H1 (cell line): ENCODE results near the gene ACSM2B. TPM values are rescaled to one million over a fixed set of nuclear protein-coding genes. Genes with fewer than 3 reads are reported as not detected.

Source experiments
- CTCF ChIA-PET: fragments of 300-600 bp; sonication (Branson Sonifier 250); formaldehyde crosslinking; loops from one replicate; lab custom pipeline; 2021; ENCODE audit not compliant: partially characterized antibody; lab: Charles Lee
- POLR2A ChIA-PET: fragments of 300-600 bp; sonication (Branson Sonifier 250); formaldehyde crosslinking; loops from one replicate; lab custom pipeline; 2021; ENCODE audit warnings: inconsistent platforms; ENCODE audit not compliant: partially characterized antibody; lab: Charles Lee
- DNase-seq, 2 experiments: peaks; one replicate each; pipeline versions ENCODE4 v3.0.0 to v3.0.0-alpha.2; 2010 to 2022; ENCODE audit warnings: low spot score in 2 of 2, low read depth in 1 of 2, mixed read lengths in 1 of 2
- FAIRE-seq: peaks from 2 replicates; lab custom pipeline; 2011; peaks lifted over from hg19 to GRCh38; lab: Jason Lieb, UNC
- H2AFZ ChIP-seq: 2 replicates; pipeline ENCODE4 v1.8.1; 2012; ENCODE audit warnings: low read length, inconsistent platforms
- H2AK5ac ChIP-seq: 2 replicates; pipeline ENCODE4 v1.6.1; 2013; ENCODE audit warnings: low read depth, low read length
- H2BK120ac ChIP-seq: replicated peaks from 2 replicates; pipeline ENCODE3; 2013; ENCODE audit warnings: low read depth, low read length, inconsistent platforms
- H2BK12ac ChIP-seq: 2 replicates; pipeline ENCODE4 v1.6.1; 2013; ENCODE audit warnings: low read depth, low read length
- H2BK15ac ChIP-seq: 2 replicates; pipeline ENCODE4 v1.6.1; 2013; ENCODE audit warnings: low read length
- H2BK20ac ChIP-seq: 2 replicates; pipeline ENCODE4 v1.6.1; 2013; ENCODE audit warnings: low read length
- H2BK5ac ChIP-seq: 2 replicates; pipeline ENCODE4 v1.6.1; 2013; ENCODE audit warnings: low read depth, low read length
- H3K14ac ChIP-seq: 2 replicates; pipeline ENCODE4 v1.6.1; 2013; ENCODE audit warnings: inconsistent platforms; ENCODE audit not compliant: insufficient read length
- H3K18ac ChIP-seq: 2 replicates; pipeline ENCODE4 v1.6.1; 2013; ENCODE audit warnings: low read length; ENCODE audit errors: extremely low read depth
- H3K23ac ChIP-seq: 2 replicates; pipeline ENCODE4 v1.6.1; 2013; ENCODE audit warnings: inconsistent platforms; ENCODE audit not compliant: insufficient read length
- H3K23me2 ChIP-seq: 2 replicates; pipeline ENCODE4 v1.6.1; 2013; ENCODE audit warnings: low read depth, low read length
- H3K27ac ChIP-seq: 2 replicates; pipeline ENCODE4 v1.6.1; 2011; ENCODE audit warnings: low read depth, low read length, inconsistent platforms
- H3K27me3 ChIP-seq, 4 experiments: replicated peaks in 1 of 4; 1 replicate in 1 of 4; 2 replicates in 3 of 4; pipeline versions ENCODE4 v1.6.1 to v1.8.1; 2011 to 2013; ENCODE audit warnings: low read length in 3 of 4, mild to moderate bottlenecking in 3 of 4, inconsistent platforms in 2 of 4, mixed read lengths in 2 of 4, moderate library complexity in 1 of 4; ENCODE audit not compliant: control insufficient read depth in 3 of 4, insufficient read depth in 3 of 4; ENCODE audit errors: extremely low read depth in 1 of 4
- H3K36me3 ChIP-seq, 4 experiments: 2 replicates each; pipeline versions ENCODE4 v1.6.1 to v1.8.1; 2011 to 2013; ENCODE audit warnings: mild to moderate bottlenecking in 4 of 4, low read length in 3 of 4, moderate library complexity in 2 of 4, control low read depth in 1 of 4, inconsistent platforms in 1 of 4; ENCODE audit not compliant: insufficient read depth in 4 of 4, control insufficient read depth in 2 of 4
- H3K4ac ChIP-seq: replicated peaks from 2 replicates; pipeline ENCODE3; 2013; ENCODE audit warnings: low read length, low read depth, mixed read lengths, inconsistent platforms; ENCODE audit not compliant: insufficient read length
- H3K4me1 ChIP-seq, 4 experiments: replicated peaks in 1 of 4; 1 replicate in 1 of 4; 2 replicates in 3 of 4; pipeline versions ENCODE4 v1.6.1 to v1.8.1; 2011 to 2013; ENCODE audit warnings: low read length in 3 of 4, inconsistent platforms in 2 of 4, mixed read lengths in 1 of 4; ENCODE audit not compliant: insufficient read depth in 4 of 4, control insufficient read depth in 3 of 4
- H3K4me2 ChIP-seq, 2 experiments: 2 replicates each; pipeline versions ENCODE4 v1.6.1 to v1.8.1; 2011 to 2013; ENCODE audit warnings: low read depth in 2 of 2, low read length in 2 of 2, control low read depth in 1 of 2, inconsistent platforms in 1 of 2, mild to moderate bottlenecking in 1 of 2; ENCODE audit not compliant: insufficient read depth in 1 of 2
- H3K4me3 ChIP-seq, 4 experiments: fragments of 200-600, 300-600 bp in 1 of 4; sonication (generic), shearing (Covaris generic), sonication (Bioruptor Twin) in 1 of 4; 2 replicates each; pipeline versions ENCODE4 v1.5.1 to v1.8.1; 2011 to 2016; ENCODE audit warnings: low read length in 4 of 4, low read depth in 3 of 4, control low read depth in 2 of 4, inconsistent platforms in 2 of 4, mild to moderate bottlenecking in 2 of 4, mixed read lengths in 1 of 4, moderate library complexity in 1 of 4; ENCODE audit not compliant: insufficient read depth in 2 of 4; ENCODE audit errors: extremely low read depth in 1 of 4
- H3K56ac ChIP-seq: replicated peaks from 2 replicates; pipeline ENCODE3; 2013; ENCODE audit warnings: low read depth, mild to moderate bottlenecking, mixed read lengths, low read length, inconsistent platforms; ENCODE audit not compliant: insufficient read length
- H3K79me1 ChIP-seq: 2 replicates; pipeline ENCODE4 v1.6.1; 2013; ENCODE audit warnings: low read depth, low read length, control low read depth
- H3K79me2 ChIP-seq, 2 experiments: 2 replicates each; pipeline versions ENCODE4 v1.6.1 to v1.8.1; 2012 to 2013; ENCODE audit warnings: low read length in 2 of 2, mild to moderate bottlenecking in 2 of 2, inconsistent platforms in 1 of 2; ENCODE audit not compliant: insufficient read depth in 2 of 2, control insufficient read depth in 1 of 2
- H3K9ac ChIP-seq, 4 experiments: replicated peaks in 1 of 4; 1 replicate in 1 of 4; 2 replicates in 3 of 4; pipeline versions ENCODE4 v1.6.1 to v1.8.1; 2011 to 2013; ENCODE audit warnings: low read depth in 3 of 4, low read length in 3 of 4, control low read depth in 2 of 4, mild to moderate bottlenecking in 2 of 4, moderate library complexity in 2 of 4, inconsistent platforms in 1 of 4; ENCODE audit errors: extremely low read depth in 1 of 4
- H3K9me3 ChIP-seq, 2 experiments: 2 replicates each; pipeline versions ENCODE4 v1.6.1 to v1.8.1; 2012 to 2013; ENCODE audit warnings: mild to moderate bottlenecking in 2 of 2, moderate library complexity in 2 of 2, control low read depth in 1 of 2, inconsistent platforms in 1 of 2, low read depth in 1 of 2, low read length in 1 of 2, mixed read lengths in 1 of 2; ENCODE audit not compliant: insufficient read depth in 2 of 2
- H4K20me1 ChIP-seq, 2 experiments: replicated peaks in 1 of 2; 2 replicates each; pipeline versions ENCODE3 to v1.8.1; 2011 to 2013; ENCODE audit warnings: inconsistent platforms in 2 of 2, low read length in 2 of 2, mild to moderate bottlenecking in 1 of 2; ENCODE audit not compliant: insufficient read depth in 2 of 2, control insufficient read depth in 1 of 2
- H4K5ac ChIP-seq: 2 replicates; pipeline ENCODE4 v1.6.1; 2013; ENCODE audit warnings: low read length, low read depth, mixed read lengths, inconsistent platforms; ENCODE audit not compliant: insufficient read length
- H4K8ac ChIP-seq: 2 replicates; pipeline ENCODE4 v1.8.0; 2013; ENCODE audit warnings: mild to moderate bottlenecking, moderate library complexity, low read length, inconsistent platforms; ENCODE audit not compliant: insufficient read depth; ENCODE audit errors: extremely low read depth
- H4K91ac ChIP-seq: replicated peaks from 2 replicates; pipeline ENCODE3; 2013; ENCODE audit warnings: low read length, mixed read lengths, inconsistent platforms; ENCODE audit not compliant: insufficient read length
- CBX8 ChIP-seq: fragments of 300-800, 300-1000 bp; sonication (generic); IDR thresholded peaks from 2 replicates; pipeline ENCODE4 v1.7.1; 2016; ENCODE audit warnings: low read depth, low read length, borderline replicate concordance
- CEBPB ChIP-seq: IDR thresholded peaks from 2 replicates; pipeline ENCODE4 v1.6.1; 2012; ENCODE audit warnings: low read depth, low read length
- CREB1 ChIP-seq: IDR thresholded peaks from 2 replicates; pipeline ENCODE4 v1.6.1; 2012; ENCODE audit warnings: inconsistent platforms
- KDM5A ChIP-seq: fragments of 200-600 bp; IDR thresholded peaks from 2 replicates; pipeline ENCODE4 v1.7.1; 2012; ENCODE audit warnings: mild to moderate bottlenecking, low read length, inconsistent platforms, mixed read lengths
- MAX ChIP-seq: IDR thresholded peaks from 2 replicates; pipeline ENCODE4 v1.6.1; 2012; ENCODE audit warnings: inconsistent platforms
- PHF8 ChIP-seq: fragments of 200-600 bp; sonication (generic); conservative IDR thresholded peaks from 2 replicates; pipeline ENCODE4 v1.7.1; 2012; ENCODE audit warnings: low read depth, mild to moderate bottlenecking, inconsistent platforms, low read length, moderate library complexity
- POLR2A ChIP-seq, 2 experiments: IDR thresholded peaks; 1 replicate in 1 of 2; 2 replicates in 1 of 2; pipeline ENCODE4 v1.6.1; 2011; ENCODE audit warnings: low read depth in 2 of 2, low read length in 2 of 2, mild to moderate bottlenecking in 2 of 2; ENCODE audit errors: control extremely low read depth in 1 of 2
- RAD21 ChIP-seq, 2 experiments: IDR thresholded peaks in 1 of 2; conservative IDR thresholded peaks in 1 of 2; 2 replicates each; pipeline ENCODE4 v1.6.1; 2011; ENCODE audit warnings: low read depth in 2 of 2, low read length in 2 of 2, improper control_type of control experiment in 1 of 2, inconsistent platforms in 1 of 2, mild to moderate bottlenecking in 1 of 2, moderate library complexity in 1 of 2
- RFX5 ChIP-seq: IDR thresholded peaks from 2 replicates; pipeline ENCODE4 v1.6.1; 2011; ENCODE audit warnings: low read depth, low read length, improper control_type of control experiment, borderline replicate concordance
- SAP30 ChIP-seq: fragments of 300-600 bp; sonication (generic); IDR thresholded peaks from 2 replicates; pipeline ENCODE4 v1.7.1; 2012; ENCODE audit warnings: low read length, moderate library complexity, mild to moderate bottlenecking, inconsistent platforms; ENCODE audit not compliant: insufficient read depth, insufficient replicate concordance
- SP1 ChIP-seq: IDR thresholded peaks from 2 replicates; pipeline ENCODE4 v1.6.1; 2011; ENCODE audit warnings: low read depth, low read length
- SP2 ChIP-seq: IDR thresholded peaks from 2 replicates; pipeline ENCODE4 v1.6.1; 2012; ENCODE audit warnings: mild to moderate bottlenecking, low read length, inconsistent platforms
- TAF7 ChIP-seq: optimal IDR thresholded peaks from 2 replicates; pipeline ENCODE3; 2011; ENCODE audit warnings: low read depth, mild to moderate bottlenecking, inconsistent platforms, low read length, moderate library complexity, borderline replicate concordance
- WGBS, 2 experiments: shearing (Covaris generic) in 1 of 2; methylation state at CpG; one replicate each; pipeline versions ENCODE4 v1.1.6 to v1.1.7; 2013 to 2015; ENCODE audit warnings: low lambda C conversion rate in 2 of 2, mixed read lengths in 2 of 2, inconsistent platforms in 1 of 2, low coverage in 1 of 2, missing lambda C conversion rate in 1 of 2; ENCODE audit not compliant: insufficient replicate concordance in 2 of 2, insufficient coverage in 1 of 2, insufficient read length in 1 of 2; ENCODE audit errors: extremely low coverage in 1 of 2, missing lambda C conversion rate in 1 of 2; 5-methylcytosine and 5-hydroxymethylcytosine counted together
- polyA plus RNA-seq, 7 experiments: library from polyadenylated mRNA; depleted of rRNA in 3 of 7; stranded (reverse) in 5 of 7; unstranded in 2 of 7; fragments of >200 nt in 5 of 7; fragments of 200-250 nt in 2 of 7; gene quantifications; 1 replicate in 5 of 7; 2 replicates in 1 of 7; 4 replicates in 1 of 7; pipeline versions ENCODE4 v1.2.1 to v1.2.3, GENCODE V29; 2011 to 2013; ENCODE audit warnings: missing spikeins in 2 of 7, mixed read lengths in 2 of 7
- total RNA-seq: library from RNA; stranded (reverse); fragmentation: NEBNext Ultra II Directional; extraction: Animal tissue kit (Norgen Biotek cat#: 25700); gene quantifications from 2 replicates; pipeline ENCODE4 v1.2.1, GENCODE V29; 2021

Gene ACSM2B
- total and polyA plus RNA-seq, 2 of the 8 experiments (the other 6 are each of a cell fraction or from before 2014, with no cell fraction given) = not detected

- Histone ChIP-seq H2AK5ac (no peak overlapping the region), H4K91ac (no peak overlapping the region), H2BK12ac (no peak overlapping the region), H3K18ac (no peak overlapping the region), H4K20me1 (no peaks in the 10 kb centered on the region), H3K9ac (no peak overlapping the region), H3K56ac (no peak overlapping the region), H4K5ac (no peak overlapping the region), H3K79me1 (no peaks in the 10 kb centered on the region), H3K4me2 (no peak overlapping the region), H3K27me3 (no peaks in the 10 kb centered on the region), H2BK20ac (no peak overlapping the region), H3K4me3 (no peak overlapping the region), H3K9me3 (peaks cover 6 to 13% of the 10 kb centered on the region in 2 experiments; a peak in 3 of 4 replicates), H2BK5ac (no peak overlapping the region), H3K23ac (no peak overlapping the region), H2BK15ac (no peak overlapping the region), H3K36me3 (no peaks in the 10 kb centered on the region), H3K14ac (no peak overlapping the region), H3K27ac (no peak overlapping the region), H2AFZ (no peak overlapping the region), H3K4me1 (no peaks in the 10 kb centered on the region), H3K4ac (no peak overlapping the region), H3K79me2 (no peaks in the 10 kb centered on the region), H3K23me2 (no peaks in the 10 kb centered on the region), H2BK120ac (no peak overlapping the region), H4K8ac (no peak overlapping the region)
- ChIA-PET CTCF (interaction anchor here (1.4 kb wide), 1 partner anchor 8 kb away, joined by 3 read pairs; no protein-coding TSS in a partner anchor), POLR2A (no interaction called here)
- DNase-seq (no peak), FAIRE-seq (no peak)
- whole genome bisulfite sequencing, 2 experiments = 87% methylated on average over 1 of the region's 1 CpG; no CpG with 5 or more reads in 1 of the 2 experiments
- TF ChIP-seq CEBPB = no peak
- TF ChIP-seq KDM5A = no peak
- no peak for TF ChIP-seq CBX8
- TF ChIP-seq PHF8 = no peak
- TF ChIP-seq TAF7 = no peak
- no peak for TF ChIP-seq SP2
- no peak for TF ChIP-seq POLR2A (IDR thresholded peaks at IDR 0.05; ENCODE audit: control extremely low read depth in 1 of 2, low read depth in 2 of 2, low read length in 2 of 2)
- no peak for TF ChIP-seq MAX
- no peak for TF ChIP-seq SAP30
- no peak for TF ChIP-seq CREB1
- TF ChIP-seq RAD21 (IDR thresholded peaks at IDR 0.05 in 1 of 2, conservative IDR thresholded peaks at IDR 0.05 in 1 of 2; ENCODE audit: low read depth in 2 of 2, low read length in 2 of 2) = no peak
- no peak for TF ChIP-seq SP1
- no peak for TF ChIP-seq RFX5
These were observed 56.1 kb downstream of the ACSM2B start for GRCh38 chr16:20520103-20520502.
